Inferior parietal cortex (tissue), 1 donor: ENCODE measurements around the gene TTLL10.

Experiments
- DNase-seq: peaks from one replicate; pipeline ENCODE4 v3.0.0-alpha.2; 2016; ENCODE audit errors: extremely low spot score

TTLL10 gene

GRCh38 chr1:1221887-1222574 is 48.4 kb downstream of the TTLL10 start:
- DNase-seq = no peak

GRCh38 chr1:1222575-1223225 is 49.0 kb downstream of the TTLL10 start:
- no peak for DNase-seq

GRCh38 chr1:1223321-1223720 is 49.6 kb downstream of the TTLL10 start:
- DNase-seq = no peak

GRCh38 chr1:1223891-1224290 is 50.2 kb downstream of the TTLL10 start:
- DNase-seq = no peak

GRCh38 chr1:1225238-1225845 is 51.7 kb downstream of the TTLL10 start:
- DNase-seq = no peak

GRCh38 chr1:1225913-1226312 is 52.2 kb downstream of the TTLL10 start:
- no peak for DNase-seq

- DNase-seq = no peak
These were observed 53.1 kb downstream of the TTLL10 start for GRCh38 chr1:1226566-1227362.

- no peak for DNase-seq
These were observed 53.7 kb downstream of the TTLL10 start for GRCh38 chr1:1227386-1227785.

GRCh38 chr1:1228187-1228586 is 54.5 kb downstream of the TTLL10 start:
- DNase-seq = no peak

- no peak for DNase-seq
These were observed 55.1 kb downstream of the TTLL10 start for GRCh38 chr1:1228596-1229321.

GRCh38 chr1:1229770-1230169 is 56.1 kb downstream of the TTLL10 start:
- DNase-seq = no peak

- DNase-seq = no peak
These were observed 57.1 kb downstream of the TTLL10 start for GRCh38 chr1:1230656-1231399.

- DNase-seq = peak; percentile 95
These were observed 57.9 kb downstream of the TTLL10 start, which contains the start of gene SDF4 for GRCh38 chr1:1231400-1232207. Gene SDF4, minus strand, starts transcription at chr1:1232001. Its CDS starts 3,229 bp downstream, at chr1:1228772.

- no peak for DNase-seq
These were observed 58.6 kb downstream of the TTLL10 start, which contains the start of gene B3GALT6 for GRCh38 chr1:1232208-1232795. Gene B3GALT6, plus strand, starts transcription at chr1:1232237. Its CDS starts 42 bp downstream, at chr1:1232279.

GRCh38 chr1:1232796-1233566 is 59.3 kb downstream of the TTLL10 start:
- DNase-seq = no peak

- no peak for DNase-seq
These were observed 59.9 kb downstream of the TTLL10 start for GRCh38 chr1:1233567-1233892.

- DNase-seq = no peak
These were observed 60.6 kb downstream of the TTLL10 start for GRCh38 chr1:1234180-1234808.

- no peak for DNase-seq
These were observed 61.5 kb downstream of the TTLL10 start for GRCh38 chr1:1235016-1235744.
